SK-N-SH treated with all-trans-retinoic acid at 6 μM for 48 hours (cell line): ENCODE data around the gene WDR44.
"Not testable (repeated sequence)": the region's sequence is repeated elsewhere in the genome, so short reads cannot be mapped to it uniquely, and the experiment has no call there.

Experiments used
- ATAC-seq: fragments of 200-7000 bp; cut with Tn5 transposase; 3 replicates; pipeline ENCODE4 v1.9.1; 2020; ENCODE audit warnings: mild to moderate bottlenecking, moderate library complexity
- ARNTL ChIP-seq: fragments of 450-650 bp; formaldehyde crosslinking; IDR thresholded peaks from 2 replicates; pipeline ENCODE4 v1.5.0; 2020; ENCODE audit warnings: low read depth, mild to moderate bottlenecking, moderate library complexity, borderline replicate concordance
- BACH2 ChIP-seq: fragments of 250-450 bp; sonication (Bioruptor Pico); IDR thresholded peaks from 2 replicates; pipeline ENCODE4 v1.9.0; 2021; ENCODE audit warnings: mild to moderate bottlenecking, borderline replicate concordance
- CSDC2 ChIP-seq: fragments of 250-450 bp; sonication (Bioruptor Pico); IDR thresholded peaks from 2 replicates; pipeline ENCODE4 v1.5.0; 2020; ENCODE audit warnings: mild to moderate bottlenecking, moderate library complexity
- ESRRG ChIP-seq: fragments of 250-450 bp; sonication (Bioruptor Pico); IDR thresholded peaks from 2 replicates; pipeline ENCODE4 v1.6.1; 2021; ENCODE audit warnings: mild to moderate bottlenecking
- GLIS3 ChIP-seq: fragments of 250-450 bp; sonication (Bioruptor Pico); IDR thresholded peaks from 2 replicates; pipeline ENCODE4 v1.5.0; 2020; ENCODE audit warnings: mild to moderate bottlenecking, moderate library complexity
- ISL1 ChIP-seq: fragments of 250-450 bp; sonication (Bioruptor Pico); IDR thresholded peaks from 2 replicates; pipeline ENCODE4 v2.1.2; 2022; ENCODE audit warnings: mild to moderate bottlenecking, moderate library complexity
- OSR1 ChIP-seq: fragments of 250-450 bp; sonication (Bioruptor Pico); IDR thresholded peaks from 2 replicates; pipeline ENCODE4 v1.8.0; 2022; ENCODE audit warnings: moderate library complexity, mild to moderate bottlenecking, inconsistent platforms
- PPARA ChIP-seq: fragments of 250-450 bp; sonication (Bioruptor Pico); IDR thresholded peaks from 2 replicates; pipeline ENCODE4 v1.5.0; 2020; ENCODE audit warnings: mild to moderate bottlenecking, borderline replicate concordance
- SNAI2 ChIP-seq: fragments of 250-450 bp; sonication (Bioruptor Pico); IDR thresholded peaks from 2 replicates; pipeline ENCODE4 v1.5.0; 2020; ENCODE audit warnings: mild to moderate bottlenecking, moderate library complexity
- TOX ChIP-seq: fragments of 250-450 bp; sonication (Bioruptor Pico); IDR thresholded peaks from 2 replicates; pipeline ENCODE4 v1.8.0; 2021; ENCODE audit warnings: mild to moderate bottlenecking, moderate library complexity, borderline replicate concordance
- ZC3H10 ChIP-seq: fragments of 250-450 bp; sonication (Bioruptor Pico); IDR thresholded peaks from 2 replicates; pipeline ENCODE4 v1.5.1; 2021; ENCODE audit warnings: mild to moderate bottlenecking, moderate library complexity
- ZFP3 ChIP-seq: fragments of 250-450 bp; sonication (Bioruptor Pico); IDR thresholded peaks from 2 replicates; pipeline ENCODE4 v1.5.0; 2020; ENCODE audit warnings: mild to moderate bottlenecking, moderate library complexity
- ZFP30 ChIP-seq: fragments of 450-650 bp; formaldehyde crosslinking; IDR thresholded peaks from 2 replicates; pipeline ENCODE4 v1.5.0; 2022; ENCODE audit warnings: mild to moderate bottlenecking, moderate library complexity
- ZNF565 ChIP-seq: fragments of 450-650 bp; formaldehyde crosslinking; conservative IDR thresholded peaks from 2 replicates; pipeline ENCODE4 v1.5.0; 2020; ENCODE audit warnings: low read depth, mild to moderate bottlenecking, moderate library complexity
- ZNF70 ChIP-seq: fragments of 450-650 bp; formaldehyde crosslinking; IDR thresholded peaks from 2 replicates; pipeline ENCODE4 v1.5.0; 2020; ENCODE audit warnings: mild to moderate bottlenecking, moderate library complexity
- ZNF8 ChIP-seq: fragments of 450-650 bp; formaldehyde crosslinking; IDR thresholded peaks from 2 replicates; pipeline ENCODE4 v1.5.0; 2020; ENCODE audit warnings: mild to moderate bottlenecking, moderate library complexity
- TF ChIP-seq, protein P1 (sequence below): fragments of 250-450 bp; sonication (Bioruptor Pico); IDR thresholded peaks from 2 replicates; pipeline ENCODE4 v1.8.0; 2020; ENCODE audit warnings: mild to moderate bottlenecking, moderate library complexity, borderline replicate concordance
- TF ChIP-seq, protein P2 (sequence below): fragments of 250-450 bp; sonication (Bioruptor Pico); IDR thresholded peaks from 2 replicates; pipeline ENCODE4 v1.5.1; 2021; ENCODE audit warnings: mild to moderate bottlenecking, moderate library complexity
- TF ChIP-seq, protein P3 (sequence below): fragments of 250-450 bp; sonication (Bioruptor Pico); IDR thresholded peaks from 2 replicates; pipeline ENCODE4 v1.5.1; 2020; ENCODE audit warnings: low read depth, mild to moderate bottlenecking, moderate library complexity
- TF ChIP-seq, protein P4 (sequence below): fragments of 250-450 bp; sonication (Bioruptor Pico); IDR thresholded peaks from 2 replicates; pipeline ENCODE4 v1.8.0; 2021; ENCODE audit warnings: low read depth, mild to moderate bottlenecking, moderate library complexity, borderline replicate concordance

Gene WDR44

DNA sequence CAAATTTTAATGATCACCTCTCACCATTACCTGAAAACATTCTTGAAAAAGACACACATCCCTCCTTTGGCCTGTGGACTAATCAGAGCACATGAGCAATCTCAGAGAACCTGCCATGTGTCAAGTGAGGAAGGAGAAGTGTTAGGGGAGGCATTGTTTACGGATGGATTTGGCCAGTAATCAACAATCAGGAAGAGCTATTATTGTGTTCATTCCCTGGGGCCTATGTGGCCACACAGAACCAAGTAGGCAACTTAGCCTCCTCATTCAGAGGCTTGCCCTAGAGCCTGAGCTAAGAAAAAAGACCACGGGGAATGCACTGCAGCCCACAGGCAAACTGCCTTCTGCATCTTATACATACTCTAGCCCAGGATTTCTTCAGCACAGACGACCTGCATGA lies 109.1 kb downstream of the WDR44 start:
- ATAC-seq = no peak
- TF ChIP-seq ZNF70 (CRISPR knock-in tag) (no peak), ZC3H10 (CRISPR knock-in tag) (no peak), ARNTL (no peak), TOX (CRISPR knock-in tag) (no peak), ZNF565 (CRISPR knock-in tag) (no peak), OSR1 (CRISPR knock-in tag) (no peak)
- TF ChIP-seq, protein P1, sequence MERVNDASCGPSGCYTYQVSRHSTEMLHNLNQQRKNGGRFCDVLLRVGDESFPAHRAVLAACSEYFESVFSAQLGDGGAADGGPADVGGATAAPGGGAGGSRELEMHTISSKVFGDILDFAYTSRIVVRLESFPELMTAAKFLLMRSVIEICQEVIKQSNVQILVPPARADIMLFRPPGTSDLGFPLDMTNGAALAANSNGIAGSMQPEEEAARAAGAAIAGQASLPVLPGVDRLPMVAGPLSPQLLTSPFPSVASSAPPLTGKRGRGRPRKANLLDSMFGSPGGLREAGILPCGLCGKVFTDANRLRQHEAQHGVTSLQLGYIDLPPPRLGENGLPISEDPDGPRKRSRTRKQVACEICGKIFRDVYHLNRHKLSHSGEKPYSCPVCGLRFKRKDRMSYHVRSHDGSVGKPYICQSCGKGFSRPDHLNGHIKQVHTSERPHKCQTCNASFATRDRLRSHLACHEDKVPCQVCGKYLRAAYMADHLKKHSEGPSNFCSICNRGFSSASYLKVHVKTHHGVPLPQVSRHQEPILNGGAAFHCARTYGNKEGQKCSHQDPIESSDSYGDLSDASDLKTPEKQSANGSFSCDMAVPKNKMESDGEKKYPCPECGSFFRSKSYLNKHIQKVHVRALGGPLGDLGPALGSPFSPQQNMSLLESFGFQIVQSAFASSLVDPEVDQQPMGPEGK (CRISPR knock-in tag) = no peak

DNA sequence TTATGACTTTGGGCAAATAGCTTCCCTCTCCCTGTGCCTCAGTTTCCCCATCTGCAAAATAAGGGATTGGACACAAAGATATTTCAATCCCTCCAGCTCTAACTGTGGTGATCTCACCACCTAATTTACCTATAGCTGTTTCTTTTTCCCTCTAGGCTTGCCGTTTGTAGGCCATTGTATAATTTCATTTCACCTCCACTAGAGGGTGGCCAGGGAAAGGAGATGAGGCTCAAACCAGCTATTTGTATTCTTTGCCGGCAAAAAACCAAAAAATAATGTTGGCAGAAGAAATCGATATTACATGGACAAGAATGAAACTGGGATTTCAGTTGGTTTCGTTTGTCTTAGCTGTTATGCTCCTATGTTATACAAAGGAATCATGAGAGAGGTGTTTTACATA lies 113.6 kb downstream of the WDR44 start:
- peak; percentile 88 for ATAC-seq
- TF ChIP-seq ZNF565 (CRISPR knock-in tag) = no peak
- no peak for TF ChIP-seq ZFP3 (CRISPR knock-in tag)
- TF ChIP-seq ZNF70 (CRISPR knock-in tag) = no peak
- TF ChIP-seq GLIS3 (CRISPR knock-in tag) = no peak
- no peak for TF ChIP-seq ZNF8 (CRISPR knock-in tag)
- TF ChIP-seq SNAI2 (CRISPR knock-in tag) = no peak
- TF ChIP-seq, protein P1 (CRISPR knock-in tag) = no peak
- TF ChIP-seq, protein P2, sequence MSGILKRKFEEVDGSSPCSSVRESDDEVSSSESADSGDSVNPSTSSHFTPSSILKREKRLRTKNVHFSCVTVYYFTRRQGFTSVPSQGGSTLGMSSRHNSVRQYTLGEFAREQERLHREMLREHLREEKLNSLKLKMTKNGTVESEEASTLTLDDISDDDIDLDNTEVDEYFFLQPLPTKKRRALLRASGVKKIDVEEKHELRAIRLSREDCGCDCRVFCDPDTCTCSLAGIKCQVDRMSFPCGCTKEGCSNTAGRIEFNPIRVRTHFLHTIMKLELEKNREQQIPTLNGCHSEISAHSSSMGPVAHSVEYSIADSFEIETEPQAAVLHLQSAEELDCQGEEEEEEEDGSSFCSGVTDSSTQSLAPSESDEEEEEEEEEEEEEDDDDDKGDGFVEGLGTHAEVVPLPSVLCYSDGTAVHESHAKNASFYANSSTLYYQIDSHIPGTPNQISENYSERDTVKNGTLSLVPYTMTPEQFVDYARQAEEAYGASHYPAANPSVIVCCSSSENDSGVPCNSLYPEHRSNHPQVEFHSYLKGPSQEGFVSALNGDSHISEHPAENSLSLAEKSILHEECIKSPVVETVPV (CRISPR knock-in tag) = no peak
- no peak for TF ChIP-seq ESRRG (CRISPR knock-in tag)
- TF ChIP-seq TOX (CRISPR knock-in tag) = no peak
- no peak for TF ChIP-seq OSR1 (CRISPR knock-in tag)
- TF ChIP-seq, protein P3, sequence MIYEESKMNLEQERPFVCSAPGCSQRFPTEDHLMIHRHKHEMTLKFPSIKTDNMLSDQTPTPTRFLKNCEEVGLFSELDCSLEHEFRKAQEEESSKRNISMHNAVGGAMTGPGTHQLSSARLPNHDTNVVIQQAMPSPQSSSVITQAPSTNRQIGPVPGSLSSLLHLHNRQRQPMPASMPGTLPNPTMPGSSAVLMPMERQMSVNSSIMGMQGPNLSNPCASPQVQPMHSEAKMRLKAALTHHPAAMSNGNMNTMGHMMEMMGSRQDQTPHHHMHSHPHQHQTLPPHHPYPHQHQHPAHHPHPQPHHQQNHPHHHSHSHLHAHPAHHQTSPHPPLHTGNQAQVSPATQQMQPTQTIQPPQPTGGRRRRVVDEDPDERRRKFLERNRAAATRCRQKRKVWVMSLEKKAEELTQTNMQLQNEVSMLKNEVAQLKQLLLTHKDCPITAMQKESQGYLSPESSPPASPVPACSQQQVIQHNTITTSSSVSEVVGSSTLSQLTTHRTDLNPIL (CRISPR knock-in tag) = no peak
- TF ChIP-seq PPARA (CRISPR knock-in tag) = no peak
- TF ChIP-seq, all 23 proteins: peak for 0

DNA sequence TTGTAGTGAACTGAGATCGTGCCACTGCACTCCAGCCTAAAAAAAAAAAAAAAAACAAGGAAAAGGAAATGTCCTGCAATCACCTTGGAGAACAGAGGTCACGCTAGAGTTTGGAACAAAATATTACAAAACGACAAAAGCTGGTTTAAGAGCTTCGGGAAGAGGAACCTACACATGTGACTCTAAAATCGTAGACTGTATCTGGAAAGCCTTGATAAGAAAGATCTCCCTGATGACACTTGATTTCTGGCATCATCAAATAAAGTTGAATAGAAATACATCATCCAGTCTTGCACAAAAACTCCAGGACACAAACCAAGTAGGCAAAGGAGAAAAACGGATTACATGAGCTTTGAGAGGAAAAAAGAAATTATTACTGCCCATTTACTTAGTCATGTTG lies 118.6 kb downstream of the WDR44 start:
- TF ChIP-seq, protein P4, sequence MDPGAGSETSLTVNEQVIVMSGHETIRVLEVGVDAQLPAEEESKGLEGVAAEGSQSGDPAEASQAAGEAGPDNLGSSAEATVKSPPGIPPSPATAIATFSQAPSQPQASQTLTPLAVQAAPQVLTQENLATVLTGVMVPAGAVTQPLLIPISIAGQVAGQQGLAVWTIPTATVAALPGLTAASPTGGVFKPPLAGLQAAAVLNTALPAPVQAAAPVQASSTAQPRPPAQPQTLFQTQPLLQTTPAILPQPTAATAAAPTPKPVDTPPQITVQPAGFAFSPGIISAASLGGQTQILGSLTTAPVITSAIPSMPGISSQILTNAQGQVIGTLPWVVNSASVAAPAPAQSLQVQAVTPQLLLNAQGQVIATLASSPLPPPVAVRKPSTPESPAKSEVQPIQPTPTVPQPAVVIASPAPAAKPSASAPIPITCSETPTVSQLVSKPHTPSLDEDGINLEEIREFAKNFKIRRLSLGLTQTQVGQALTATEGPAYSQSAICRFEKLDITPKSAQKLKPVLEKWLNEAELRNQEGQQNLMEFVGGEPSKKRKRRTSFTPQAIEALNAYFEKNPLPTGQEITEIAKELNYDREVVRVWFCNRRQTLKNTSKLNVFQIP (CRISPR knock-in tag) = no peak
- TF ChIP-seq ZFP30 = no peak
- TF ChIP-seq, all 23 proteins: peak for 0
- ATAC-seq = no peak

DNA sequence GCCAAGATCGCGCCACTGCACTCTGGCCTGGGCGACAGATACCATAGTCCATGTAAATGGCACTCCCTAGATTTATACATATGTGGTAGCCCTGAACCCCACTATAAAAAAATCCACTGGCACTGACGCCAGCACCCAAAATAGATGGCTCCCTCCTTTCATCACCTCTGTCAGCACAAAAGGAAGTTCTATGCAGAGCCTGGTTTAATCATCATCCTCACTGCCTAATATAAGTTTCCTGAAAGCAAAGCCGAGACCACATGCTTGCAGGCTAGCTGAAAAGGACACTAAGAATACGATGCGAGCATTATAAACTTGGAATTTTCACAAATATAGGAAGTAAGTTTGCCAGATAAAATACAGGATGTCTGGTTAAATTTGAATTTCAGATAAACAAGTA lies 122.2 kb downstream of the WDR44 start:
- TF ChIP-seq ZFP30 = no peak
- no peak for TF ChIP-seq BACH2 (CRISPR knock-in tag)
- TF ChIP-seq ZC3H10 (CRISPR knock-in tag) = no peak
- TF ChIP-seq ARNTL = no peak
- TF ChIP-seq CSDC2 (CRISPR knock-in tag) = no peak
- TF ChIP-seq ISL1 (CRISPR knock-in tag) = no peak
- TF ChIP-seq, protein P2 (CRISPR knock-in tag) = no peak
- no peak for TF ChIP-seq PPARA (CRISPR knock-in tag)
- no peak for TF ChIP-seq OSR1 (CRISPR knock-in tag)
- TF ChIP-seq SNAI2 (CRISPR knock-in tag) = no peak
- no peak for TF ChIP-seq ZNF565 (CRISPR knock-in tag)
- no peak for TF ChIP-seq TOX (CRISPR knock-in tag)
- TF ChIP-seq ZFP3 (CRISPR knock-in tag) = no peak
- TF ChIP-seq, all 23 proteins: peak for 0

DNA sequence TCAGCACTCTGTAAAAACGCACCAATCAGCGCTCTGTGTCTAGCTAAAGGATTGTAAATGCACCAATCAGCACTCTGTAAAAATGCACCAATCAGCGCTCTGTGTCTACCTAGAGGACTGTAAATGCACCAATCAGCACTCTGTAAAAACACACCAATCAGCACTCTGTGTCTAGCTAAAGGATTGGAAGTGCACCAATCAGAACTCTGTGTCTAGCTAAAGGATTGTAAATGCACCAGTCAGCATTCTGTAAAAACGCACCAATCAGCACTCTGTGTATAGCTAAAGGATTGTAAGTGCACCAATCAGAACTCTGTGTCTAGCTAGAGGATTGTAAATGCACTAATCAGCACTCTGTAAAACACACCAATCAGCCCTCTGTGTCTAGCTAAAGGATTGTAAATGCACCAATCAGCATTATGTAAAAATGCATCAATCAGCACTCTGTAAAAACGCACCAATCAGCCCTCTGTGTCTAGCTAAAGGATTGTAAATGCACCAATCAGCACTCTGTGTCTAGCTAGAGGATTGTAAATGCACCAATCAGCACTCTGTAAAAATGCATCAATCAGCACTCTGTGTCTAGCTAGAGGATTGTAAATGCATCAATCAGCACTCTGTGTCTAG lies 124.9 kb downstream of the WDR44 start:
- not testable (repeated sequence) for ATAC-seq

More for the DNA sequence above, 122.2 kb downstream of the WDR44 start:
- ATAC-seq = no peak
